Common myeloid progenitor, CD34-positive (primary cell): ENCODE results near the gene OR2B6.

Experiments used
- CTCF ChIA-PET: fragments of 350-600 bp; sonication (Branson Sonifier 250); formaldehyde crosslinking; loops from one replicate; lab custom pipeline; 2021; ENCODE audit warnings: antibody characterized with exemption; lab: Charles Lee
- POLR2A ChIA-PET: fragments of 350-600 bp; sonication (Branson Sonifier 250); formaldehyde crosslinking; loops from one replicate; lab custom pipeline; 2021; ENCODE audit warnings: antibody characterized with exemption; lab: Charles Lee
- DNase-seq, 3 donors: peaks; one replicate each; pipeline versions ENCODE4 v3.0.0 to v3.0.0-alpha.2; 2013
- H3K27ac ChIP-seq, 2 experiments: 1 replicate in 1 of 2; 2 replicates in 1 of 2; pipeline ENCODE4 v1.7.0; 2013; ENCODE audit warnings: inconsistent platforms in 2 of 2, low read length in 2 of 2, mild to moderate bottlenecking in 2 of 2, low read depth in 1 of 2, moderate library complexity in 1 of 2; ENCODE audit not compliant: severe bottlenecking in 2 of 2, insufficient read depth in 1 of 2, poor library complexity in 1 of 2
- H3K27me3 ChIP-seq, 5 experiments: replicated peaks in 2 of 5; 1 replicate in 3 of 5; 2 replicates in 2 of 5; pipeline versions ENCODE4 v1.6.1 to v1.7.0; 2013; ENCODE audit warnings: low read length in 4 of 5, mild to moderate bottlenecking in 2 of 5, moderate library complexity in 2 of 5, inconsistent platforms in 1 of 5; ENCODE audit not compliant: insufficient read depth in 5 of 5, control insufficient read depth in 4 of 5
- H3K36me3 ChIP-seq, 4 experiments: 1 replicate in 2 of 4; 2 replicates in 2 of 4; pipeline versions ENCODE4 v1.6.1 to v1.7.0; 2013; ENCODE audit warnings: low read length in 3 of 4, control low read depth in 1 of 4, mild to moderate bottlenecking in 1 of 4; ENCODE audit not compliant: control insufficient read depth in 4 of 4, insufficient read depth in 4 of 4
- H3K4me1 ChIP-seq, 4 experiments: 1 replicate in 3 of 4; 2 replicates in 1 of 4; pipeline versions ENCODE4 v1.6.1 to v1.7.1; 2013; ENCODE audit warnings: low read length in 3 of 4, mild to moderate bottlenecking in 3 of 4, control low read depth in 1 of 4, inconsistent platforms in 1 of 4, moderate library complexity in 1 of 4; ENCODE audit not compliant: control insufficient read depth in 4 of 4, insufficient read depth in 4 of 4; ENCODE audit errors: control extremely low read depth in 1 of 4
- H3K4me3 ChIP-seq, 7 experiments: 1 replicate in 4 of 7; 2 replicates in 3 of 7; pipeline versions ENCODE4 v1.5.1 to v1.7.0; 2013; ENCODE audit warnings: mild to moderate bottlenecking in 7 of 7, low read length in 6 of 7, moderate library complexity in 6 of 7, inconsistent platforms in 2 of 7, low read depth in 2 of 7, control low read depth in 1 of 7; ENCODE audit not compliant: insufficient read depth in 4 of 7, control insufficient read depth in 1 of 7; ENCODE audit errors: extremely low read depth in 1 of 7
- H3K9me3 ChIP-seq, 5 experiments: 1 replicate in 4 of 5; 2 replicates in 1 of 5; pipeline versions ENCODE4 v1.6.1 to v1.7.1; 2013; ENCODE audit warnings: low read length in 4 of 5, mild to moderate bottlenecking in 2 of 5, inconsistent platforms in 1 of 5, low read depth in 1 of 5, moderate library complexity in 1 of 5; ENCODE audit not compliant: control insufficient read depth in 4 of 5, insufficient read depth in 2 of 5; ENCODE audit errors: control extremely low read depth in 1 of 5
- WGBS: methylation state at CpG from one replicate; pipeline ENCODE4 v1.1.5; 2013; ENCODE audit not compliant: insufficient coverage; 5-methylcytosine and 5-hydroxymethylcytosine counted together

OR2B6 gene

GRCh38 chr6:28003661-28004060, 46.6 kb downstream of the OR2B6 start:
- Histone ChIP-seq H3K36me3 (no peaks in the 10 kb centered on the region), H3K9me3 (no peaks in the 10 kb centered on the region), H3K4me3 (no peak overlapping the region), H3K4me1 (no peaks in the 10 kb centered on the region), H3K27me3 (peaks cover 0 to 3% (median 2%) of the 10 kb centered on the region in 5 experiments), H3K27ac (no peak overlapping the region)
- no peak for DNase-seq
- POLR2A ChIA-PET, result no interaction called here
- CTCF ChIA-PET, result no interaction called here
- WGBS, result 93% methylated on average over 3 of the region's 3 CpGs

- Histone ChIP-seq H3K27me3 (no peaks in the 10 kb centered on the region), H3K4me3 (no peak overlapping the region), H3K9me3 (no peaks in the 10 kb centered on the region), H3K4me1 (no peaks in the 10 kb centered on the region), H3K36me3 (no peaks in the 10 kb centered on the region), H3K27ac (no peak overlapping the region)
- CTCF ChIA-PET, result no interaction called here
- 73% methylated on average over 5 of the region's 5 CpGs for WGBS
- DNase-seq, result no peak
- POLR2A ChIA-PET, result no interaction called here
These were observed 47.5 kb downstream of the OR2B6 start for GRCh38 chr6:28004350-28005151.

GRCh38 chr6:28005152-28005890, 48.3 kb downstream of the OR2B6 start:
- 93% methylated on average over 4 of the region's 5 CpGs for WGBS
- CTCF ChIA-PET, result interaction anchor here (0.7 kb wide), 1 partner anchor 490 kb away, joined by 4 read pairs; no protein-coding TSS in a partner anchor
- Histone ChIP-seq H3K27ac (no peak overlapping the region), H3K4me1 (no peaks in the 10 kb centered on the region), H3K36me3 (no peaks in the 10 kb centered on the region), H3K9me3 (no peaks in the 10 kb centered on the region), H3K27me3 (no peaks in the 10 kb centered on the region), H3K4me3 (no peak overlapping the region)
- DNase-seq, result no peak
- POLR2A ChIA-PET, result no interaction called here

GRCh38 chr6:28005975-28006374, 48.9 kb downstream of the OR2B6 start:
- no peaks in the 10 kb centered on the region for H3K4me1 ChIP-seq
- no peaks in the 10 kb centered on the region for H3K27me3 ChIP-seq
- WGBS, result 86% methylated on average over 3 of the region's 3 CpGs
- no peak for DNase-seq
- H3K36me3 ChIP-seq, result no peaks in the 10 kb centered on the region
- ChIA-PET POLR2A (no interaction called here), CTCF (interaction anchor here (0.7 kb wide), 1 partner anchor 489 kb away, joined by 4 read pairs; no protein-coding TSS in a partner anchor)
- H3K27ac ChIP-seq, result no peak overlapping the region
- H3K4me3 ChIP-seq, result no peak overlapping the region
- no peaks in the 10 kb centered on the region for H3K9me3 ChIP-seq
